Hematopoietic multipotent progenitor cell treated with erythropoietin and hydrocortisone succinate and interleukin-3 and kit ligand, for 15 days (in vitro differentiated cells): ENCODE data around the gene SRGAP1.
"Not testable (repeated sequence)": the region's sequence is repeated elsewhere in the genome, so short reads cannot be mapped to it uniquely, and the experiment has no call there.

Source experiments
- DNase-seq: peaks from one replicate; pipeline ENCODE4 v3.0.0-alpha.2; 2015; ENCODE audit warnings: low spot score

The SRGAP1 gene

DNA sequence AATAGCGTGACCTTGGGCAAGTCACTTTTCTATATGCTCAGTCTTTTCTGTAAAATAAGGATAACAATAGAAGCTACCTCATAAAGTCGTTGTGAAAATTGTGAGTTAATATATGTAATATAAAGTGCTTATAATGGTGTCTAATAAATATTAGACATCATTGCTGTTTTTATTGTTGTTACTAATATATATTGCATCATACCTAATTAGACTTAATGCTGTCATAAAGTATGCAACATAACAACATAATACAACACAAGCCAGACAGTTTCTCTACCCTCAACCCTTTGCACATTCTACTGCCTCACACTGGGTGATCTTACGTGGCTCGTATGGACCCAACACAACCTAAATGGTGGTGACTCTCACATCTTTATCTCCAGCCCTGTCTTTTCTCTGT, 240.7 kb downstream of the SRGAP1 start:
- DNase-seq = no peak

DNA sequence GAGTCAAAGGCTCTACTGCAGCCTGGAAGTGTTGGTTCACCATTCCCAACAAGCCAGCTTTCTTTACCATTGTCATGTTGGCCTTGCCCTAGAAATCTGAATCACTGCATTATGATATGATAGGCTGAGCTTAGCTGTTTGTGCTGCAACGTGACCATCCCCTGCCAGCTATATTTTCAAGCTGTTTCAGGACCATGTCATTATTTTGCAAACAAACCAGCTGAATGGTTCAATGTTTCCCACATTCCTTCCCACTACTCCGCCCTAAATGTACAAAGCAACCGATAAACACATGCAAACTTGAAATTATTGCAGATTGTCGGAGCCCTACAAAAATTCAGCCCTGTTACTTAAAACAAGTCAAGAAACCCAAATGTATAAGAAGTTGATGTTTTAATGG, 241.5 kb downstream of the SRGAP1 start:
- no peak for DNase-seq

DNA sequence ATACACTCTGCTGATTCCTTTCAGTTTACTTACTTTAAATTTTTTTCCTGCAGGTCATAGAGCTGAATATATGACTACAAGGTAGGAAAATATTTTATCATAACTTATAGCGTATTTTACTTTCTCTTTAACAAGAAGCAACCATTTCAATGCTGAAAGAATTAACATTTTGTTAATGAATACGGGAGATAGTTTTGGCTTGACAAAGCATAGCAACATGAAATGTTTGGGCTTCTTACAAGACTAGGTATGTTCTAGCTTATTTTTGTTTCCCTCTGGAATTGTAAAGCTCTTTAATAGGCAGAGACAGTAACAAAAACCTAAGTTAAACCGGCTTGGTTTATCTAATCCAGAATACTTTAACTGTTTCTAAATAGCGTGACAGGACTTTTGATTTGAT, 242.4 kb downstream of the SRGAP1 start:
- DNase-seq = no peak

DNA sequence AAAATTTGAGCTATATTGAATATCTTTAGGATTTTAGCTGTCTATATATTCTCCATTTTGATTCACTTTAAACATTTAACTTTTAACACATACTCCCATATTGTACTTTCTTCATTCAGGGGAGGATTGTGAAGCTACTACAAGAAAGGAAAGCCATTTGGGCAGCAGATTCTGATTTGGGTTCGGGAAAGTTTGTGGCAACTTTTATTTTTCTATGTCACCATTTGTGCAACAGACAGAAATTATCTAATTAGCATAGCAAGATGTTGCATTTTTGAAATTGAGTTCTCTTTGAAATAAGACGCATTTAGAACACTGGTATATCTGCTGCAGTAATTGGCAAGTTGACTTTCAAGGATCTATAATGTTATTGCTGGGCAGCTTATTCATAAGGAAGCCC, 243.3 kb downstream of the SRGAP1 start:
- no peak for DNase-seq

DNA sequence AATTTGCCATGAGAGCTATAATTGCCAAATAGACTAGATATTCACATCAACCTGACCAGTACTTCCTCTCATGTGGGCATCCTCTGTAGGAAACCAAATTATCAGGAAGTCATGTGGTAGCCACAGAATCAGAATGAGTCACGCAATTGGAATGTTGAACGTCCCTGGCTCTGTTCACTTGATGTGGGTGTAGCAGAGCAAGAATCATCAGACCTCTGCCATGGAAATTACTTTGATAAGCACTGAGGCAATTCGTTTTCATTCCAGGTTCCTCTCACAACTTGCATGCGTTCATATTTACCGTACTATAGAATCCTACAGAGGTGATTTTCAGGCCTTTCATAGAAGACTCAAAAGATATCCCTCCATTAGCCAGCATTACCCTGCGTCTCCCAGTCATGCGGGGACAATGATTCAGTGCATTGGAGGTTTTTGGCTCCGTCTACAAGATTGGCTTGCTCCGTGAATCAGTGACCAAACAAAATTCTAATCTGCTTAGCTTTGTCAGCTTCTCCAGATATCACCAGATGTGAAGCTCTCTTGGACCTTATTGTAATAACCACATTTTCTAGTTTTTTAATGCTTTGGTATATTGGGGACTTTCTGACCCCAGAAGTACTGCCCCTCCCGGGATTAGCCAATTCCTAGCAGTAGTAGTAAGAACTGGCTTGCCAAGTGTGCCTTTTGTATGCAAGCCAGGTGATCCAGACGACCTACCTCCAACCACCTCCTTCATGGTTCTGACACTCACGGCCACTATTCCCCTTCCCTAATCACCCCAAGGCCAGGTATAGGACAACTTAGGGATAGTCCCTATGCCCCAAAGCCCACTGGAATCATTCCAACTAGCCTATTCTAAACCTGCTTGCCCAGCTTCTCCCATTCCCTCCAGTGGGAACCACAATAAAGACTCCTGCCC, 244.2 kb downstream of the SRGAP1 start:
- no peak for DNase-seq

DNA sequence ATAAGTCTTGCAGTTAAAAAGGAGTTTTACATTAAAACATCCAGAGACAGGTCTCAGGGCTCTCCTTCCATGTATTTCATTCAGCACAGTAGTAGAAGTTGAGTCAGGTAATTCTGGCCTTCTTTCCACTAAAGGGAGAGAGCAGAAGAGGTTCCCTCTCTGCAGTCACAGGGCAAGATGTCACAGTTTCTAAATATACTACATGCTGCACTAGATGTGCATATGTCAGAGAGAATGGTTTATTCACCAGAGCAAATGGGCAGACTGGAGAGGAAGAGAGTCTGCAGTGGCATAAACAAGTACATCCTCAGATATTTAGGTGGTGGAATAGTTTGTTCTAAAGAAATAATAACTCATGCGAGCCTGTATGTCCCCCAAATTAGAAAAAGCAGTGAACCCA, 245.5 kb downstream of the SRGAP1 start:
- DNase-seq = no peak

DNA sequence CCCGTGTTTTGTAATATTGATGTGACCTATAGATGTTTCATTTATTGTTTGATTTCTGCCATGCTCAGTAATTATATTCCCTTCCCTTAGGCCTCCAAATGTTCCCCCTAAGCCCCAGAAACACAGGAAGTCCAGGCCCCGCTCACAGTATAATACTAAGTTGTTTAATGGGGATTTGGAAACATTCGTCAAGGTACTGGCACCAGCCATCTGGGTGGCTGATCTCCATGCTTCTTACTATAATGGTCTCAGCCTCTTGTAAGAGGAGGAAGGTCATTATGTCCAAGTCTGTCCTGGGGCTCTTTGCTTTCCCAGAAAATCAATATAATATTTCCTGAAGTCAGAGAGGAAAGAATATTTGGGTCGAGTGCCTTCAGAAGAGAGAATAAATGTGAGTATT, 246.7 kb downstream of the SRGAP1 start:
- no peak for DNase-seq

DNA sequence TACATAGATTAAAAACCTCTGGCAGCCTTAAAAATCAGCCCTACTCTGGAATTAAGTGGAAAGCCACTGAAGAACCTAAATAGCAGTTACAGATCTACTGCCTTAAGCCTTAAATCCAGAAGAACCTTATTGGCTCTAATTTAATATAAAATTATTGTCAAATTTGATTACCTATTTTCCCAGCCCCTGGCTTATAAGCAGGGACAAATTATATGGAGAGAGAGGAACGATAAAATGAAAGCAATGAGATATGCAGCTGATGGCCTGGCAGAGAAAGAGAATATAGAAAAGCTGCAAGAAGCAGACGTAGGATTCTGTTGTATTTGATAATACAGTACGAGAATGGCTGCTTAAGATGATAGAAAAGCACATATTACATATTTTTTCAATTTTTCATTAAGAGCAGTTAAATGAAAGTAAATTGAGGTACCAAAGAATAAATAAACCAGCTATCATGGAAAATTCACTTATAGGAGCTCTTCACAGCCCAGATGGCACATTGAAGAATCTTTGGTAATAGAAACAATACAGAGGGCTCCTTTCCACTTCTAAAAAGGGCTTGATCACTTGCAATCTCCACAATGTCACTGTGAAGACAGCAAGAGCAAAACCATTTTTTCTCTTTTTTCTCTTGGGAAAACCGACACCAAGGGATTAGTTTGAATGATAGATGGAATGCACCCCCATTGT, 248.2 kb downstream of the SRGAP1 start:
- no peak for DNase-seq

DNA sequence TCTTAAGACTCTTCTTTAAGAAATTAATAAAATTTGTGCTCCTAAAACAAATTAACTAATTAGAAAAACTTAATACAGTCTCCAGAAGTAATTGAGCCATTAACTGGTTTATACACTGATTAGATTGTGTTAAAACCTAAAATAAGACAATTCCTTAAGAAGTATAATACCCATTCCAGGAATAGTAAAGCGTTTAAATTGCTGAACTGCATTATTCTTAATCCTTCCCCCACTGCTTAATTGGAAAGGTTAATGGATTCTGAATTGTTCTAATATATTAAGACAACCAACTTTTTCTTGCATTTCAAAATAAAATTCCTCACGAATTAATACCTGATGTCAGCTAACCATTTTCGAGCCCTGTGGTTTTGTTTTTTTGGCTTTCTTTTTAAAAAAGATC, 249.2 kb downstream of the SRGAP1 start:
- DNase-seq = no peak

DNA sequence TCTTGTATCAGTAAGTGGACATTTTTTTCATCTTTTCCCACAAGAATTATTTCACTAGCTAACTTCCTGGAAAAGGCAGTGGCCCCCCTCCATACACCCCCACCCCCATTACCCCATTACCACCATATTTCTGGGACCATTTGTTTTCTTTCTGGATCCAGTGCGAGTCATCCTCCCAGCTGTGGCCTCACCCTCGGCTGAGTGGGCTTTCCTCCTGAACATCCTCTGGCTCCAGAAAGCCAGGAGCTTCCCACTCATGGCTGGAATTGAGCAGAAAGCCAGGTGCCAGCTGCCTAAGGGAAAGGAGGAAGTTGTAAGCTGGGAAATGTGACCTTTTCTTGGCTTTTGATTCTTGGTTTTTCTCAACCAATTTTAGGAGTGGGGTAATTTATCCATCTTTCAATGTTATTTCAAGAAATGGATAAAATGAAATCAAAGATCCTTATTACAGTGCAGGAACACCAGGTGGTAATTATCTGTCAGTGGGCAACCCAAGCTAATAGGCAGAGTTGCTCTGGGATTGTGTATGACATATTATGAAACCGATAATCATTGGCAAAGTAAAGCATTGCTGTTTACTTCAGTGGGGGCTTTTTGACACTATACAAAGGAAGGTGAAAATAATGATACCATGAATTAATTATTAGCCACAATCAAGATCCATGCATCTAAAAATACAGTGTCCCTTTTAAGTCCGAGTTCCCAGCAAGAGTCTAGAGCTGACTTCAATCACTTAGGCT, 253.0 kb downstream of the SRGAP1 start:
- no peak for DNase-seq

DNA sequence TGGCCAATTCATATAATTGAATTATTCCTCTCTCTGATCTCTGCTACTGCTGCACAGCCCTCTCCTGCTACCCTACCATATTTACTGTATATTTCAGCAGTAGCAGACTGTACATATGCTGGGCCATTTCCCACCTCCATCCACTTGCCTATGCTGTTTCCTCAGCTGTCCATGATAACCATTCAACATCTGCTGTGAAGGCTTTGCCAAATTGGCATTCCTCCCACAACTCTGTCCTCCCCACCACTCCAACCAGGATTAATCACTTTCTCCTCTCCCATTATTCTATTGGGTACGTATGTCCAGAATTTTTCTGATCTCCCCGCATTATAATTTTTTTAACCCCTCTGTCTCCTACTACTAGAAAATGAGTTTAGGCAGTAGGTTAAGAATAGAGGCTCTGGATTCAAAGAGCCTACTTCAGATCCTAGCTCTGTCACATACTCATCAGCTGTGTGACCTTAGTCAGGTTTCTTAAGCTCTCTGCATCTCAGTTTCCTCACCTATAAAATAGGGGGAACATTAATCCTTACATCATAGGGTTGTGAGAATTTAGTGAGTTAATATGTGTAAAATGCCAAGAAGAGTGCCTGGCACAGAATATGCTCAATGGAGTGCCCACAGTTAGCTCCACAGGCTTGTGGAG, 254.3 kb downstream of the SRGAP1 start:
- no peak for DNase-seq

DNA sequence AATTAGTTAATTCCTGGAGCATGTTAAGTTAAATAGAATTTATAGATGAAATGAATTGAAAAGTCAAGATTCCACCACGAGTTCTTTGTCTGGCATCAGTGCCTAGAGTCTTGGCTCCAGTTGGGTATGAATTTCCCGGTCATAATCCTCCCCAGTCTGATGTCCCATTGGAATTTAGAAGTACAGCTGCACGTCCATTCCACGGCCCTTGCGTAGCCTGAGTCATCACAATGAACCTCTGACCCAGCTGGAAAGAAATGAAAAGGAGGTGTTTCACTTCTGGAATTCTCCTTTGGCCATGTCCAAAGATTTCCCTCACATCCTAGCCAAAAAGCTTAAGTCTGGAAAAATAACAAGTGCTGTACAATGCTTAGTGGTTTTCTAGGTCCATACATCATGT, 254.9 kb downstream of the SRGAP1 start:
- no peak for DNase-seq

DNA sequence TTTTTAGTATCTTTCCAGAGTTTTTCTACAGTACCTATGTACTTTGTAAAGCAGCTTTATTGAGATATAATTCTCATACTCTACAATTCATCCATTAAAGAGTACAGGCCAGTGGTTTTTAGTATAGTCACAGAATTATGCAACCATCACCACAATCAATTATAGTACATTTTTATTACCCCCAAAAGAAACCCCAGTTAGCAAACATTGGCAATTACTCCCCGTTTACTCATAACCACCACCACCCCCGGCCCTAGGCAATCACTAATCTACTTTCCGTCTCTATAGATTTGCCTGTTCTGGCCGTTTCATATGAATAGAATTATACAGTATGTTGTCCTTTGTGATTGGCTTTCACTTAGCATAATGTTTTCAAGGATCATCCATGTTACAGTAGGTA, 257.8 kb downstream of the SRGAP1 start:
- DNase-seq = no peak

DNA sequence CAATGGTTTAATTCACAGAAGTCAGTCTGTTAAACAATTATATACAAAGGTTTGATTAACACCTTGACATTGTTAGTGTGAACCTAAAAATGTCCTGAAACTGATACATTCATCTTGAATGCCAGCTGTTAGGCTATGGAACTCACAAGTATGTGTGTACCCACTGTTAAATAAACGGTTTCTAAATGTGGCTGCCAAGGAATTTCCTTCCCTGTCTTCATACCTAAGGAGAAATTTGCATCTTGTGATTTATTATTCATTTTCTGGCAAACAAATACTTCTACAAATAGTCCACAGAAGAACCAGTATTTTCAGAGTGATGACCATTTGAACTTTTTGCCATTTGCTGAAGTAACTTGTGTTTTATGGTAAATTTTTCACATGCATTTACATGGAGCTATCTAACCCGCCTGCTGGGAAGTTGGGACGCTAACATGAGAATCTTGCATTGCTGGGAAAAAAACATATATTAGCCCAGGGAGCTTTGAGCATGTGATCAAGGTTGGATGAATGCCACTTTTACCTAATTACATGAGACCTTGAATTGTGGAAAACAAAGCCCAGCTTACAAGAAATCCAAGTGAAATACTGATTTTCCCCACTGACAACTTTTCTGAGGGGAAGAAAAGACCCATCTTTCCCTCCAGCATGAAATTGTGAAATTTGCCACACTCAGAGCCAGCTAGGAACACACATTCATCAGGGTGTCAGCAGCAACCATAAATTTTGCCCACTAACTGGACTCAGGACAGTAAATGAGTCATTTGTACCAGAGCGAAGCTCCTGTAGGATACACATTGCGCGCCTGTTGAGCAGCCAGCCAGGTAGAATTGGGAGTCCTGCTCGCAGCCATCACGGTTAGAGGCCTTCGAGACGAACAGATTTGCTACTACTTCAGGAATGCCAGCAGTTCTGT, 259.6 kb downstream of the SRGAP1 start:
- DNase-seq = no peak

DNA sequence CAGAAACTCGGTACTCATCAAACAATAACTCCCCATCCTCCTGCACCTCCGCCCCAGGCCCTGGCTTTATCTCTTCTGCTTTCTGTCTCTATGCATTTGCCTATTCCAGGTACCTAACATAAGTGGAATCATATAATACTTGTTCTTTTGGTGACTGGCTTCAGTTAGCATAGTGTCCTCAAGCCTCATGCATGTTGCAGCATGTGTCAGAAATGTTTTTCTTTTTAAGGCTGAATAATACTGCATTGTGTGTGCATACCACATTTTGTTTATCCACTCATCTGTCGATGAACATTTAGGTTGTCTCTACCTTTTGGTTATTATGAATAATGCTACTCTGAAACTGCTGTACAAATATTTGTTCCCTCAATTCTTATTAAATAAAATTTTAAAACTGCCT, 260.5 kb downstream of the SRGAP1 start:
- DNase-seq = no peak

DNA sequence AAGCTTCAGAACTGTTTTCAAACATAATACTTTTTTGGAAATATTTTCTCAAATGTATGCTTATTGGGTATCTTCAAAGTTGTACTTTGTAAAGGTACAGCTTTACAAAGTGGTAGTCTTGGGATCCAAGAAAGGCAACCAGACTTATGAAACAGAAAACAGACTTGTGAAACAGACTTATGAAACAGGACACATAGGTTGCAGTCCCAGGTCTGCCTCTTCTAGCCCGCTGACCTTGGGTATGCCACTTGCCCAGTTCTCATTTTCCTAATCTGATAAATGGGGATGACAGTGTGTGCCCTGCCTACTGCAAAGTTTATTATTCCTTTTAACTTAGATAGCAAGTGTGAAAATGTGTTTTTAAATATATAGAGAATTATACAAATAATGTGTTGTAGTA, 263.3 kb downstream of the SRGAP1 start:
- DNase-seq = no peak

DNA sequence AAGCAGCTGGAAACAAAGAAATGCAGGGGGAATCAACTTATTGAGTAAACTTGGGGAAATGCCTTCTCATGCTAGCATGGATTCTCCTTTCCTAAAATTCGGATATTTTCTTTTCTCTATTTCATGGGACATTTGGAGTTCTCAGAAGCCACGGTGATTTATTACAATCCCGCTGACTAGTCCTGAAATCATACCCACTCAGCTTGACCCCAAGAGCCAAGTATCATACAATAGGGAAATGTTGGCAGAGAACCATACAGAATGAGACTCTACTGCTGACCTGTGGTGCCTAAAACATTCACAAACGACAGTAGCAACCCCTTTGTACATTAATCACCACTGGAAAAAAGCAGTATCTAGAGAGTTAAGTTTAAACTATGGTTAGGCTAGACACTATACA, 265.2 kb downstream of the SRGAP1 start:
- DNase-seq = no peak

DNA sequence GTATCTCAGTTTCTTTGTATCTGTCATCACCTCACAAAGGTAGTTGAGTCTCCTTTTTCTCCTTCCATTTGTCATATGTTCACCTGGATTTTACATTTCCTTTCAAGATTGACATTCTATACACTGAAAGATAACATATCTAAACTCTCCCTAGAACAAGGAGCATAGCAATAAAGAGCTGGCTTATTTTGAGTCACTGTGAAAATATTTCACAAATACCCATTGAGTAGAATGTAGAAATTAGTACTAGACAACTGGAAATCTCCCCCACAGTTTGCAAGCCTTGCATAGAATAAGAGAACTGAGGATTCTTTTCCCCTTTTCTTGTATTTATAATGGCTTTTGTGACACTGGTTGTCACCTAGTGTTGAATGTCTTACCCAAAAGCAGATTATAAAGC, 266.4 kb downstream of the SRGAP1 start:
- DNase-seq = no peak

DNA sequence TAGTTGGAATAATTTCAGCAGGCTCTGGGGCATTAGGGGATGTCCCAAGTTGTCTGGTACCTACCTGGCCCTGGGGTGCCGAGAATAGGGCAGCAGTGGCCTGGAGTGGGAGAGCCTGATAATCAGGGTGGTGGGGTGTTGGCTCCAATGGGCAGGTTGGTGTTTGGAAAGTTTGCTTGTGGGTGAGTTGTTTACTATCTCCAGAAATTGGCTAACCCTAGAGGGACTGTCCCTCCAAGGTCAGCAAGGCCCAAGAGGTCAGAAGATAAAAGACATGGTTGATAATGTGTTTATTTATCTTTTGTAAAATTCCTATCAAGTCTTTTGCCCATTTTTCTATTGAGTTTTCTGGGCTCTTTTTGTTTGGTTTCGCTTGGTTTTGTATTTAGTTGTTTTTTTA, 272.5 kb downstream of the SRGAP1 start:
- DNase-seq = no peak

DNA sequence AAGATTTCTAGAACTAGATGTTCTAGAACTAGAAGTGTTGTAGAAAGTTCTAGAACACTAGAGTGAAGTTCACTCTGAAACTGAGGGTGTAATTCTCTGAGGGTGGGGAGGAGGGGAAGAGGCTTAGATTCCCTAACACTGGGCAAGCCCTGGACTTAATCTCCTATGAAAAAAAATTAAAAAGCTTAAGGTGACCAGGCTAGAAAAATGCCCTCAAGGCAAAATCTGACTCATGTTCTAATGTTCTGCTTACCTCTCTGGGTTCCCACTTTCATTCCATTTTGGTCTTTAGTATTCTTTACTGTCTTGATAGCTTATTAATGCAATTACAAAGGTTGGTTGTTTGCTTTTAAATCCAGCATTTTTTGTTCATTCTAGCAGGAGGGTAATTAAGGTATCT, 276.1 kb downstream of the SRGAP1 start:
- no peak for DNase-seq

DNA sequence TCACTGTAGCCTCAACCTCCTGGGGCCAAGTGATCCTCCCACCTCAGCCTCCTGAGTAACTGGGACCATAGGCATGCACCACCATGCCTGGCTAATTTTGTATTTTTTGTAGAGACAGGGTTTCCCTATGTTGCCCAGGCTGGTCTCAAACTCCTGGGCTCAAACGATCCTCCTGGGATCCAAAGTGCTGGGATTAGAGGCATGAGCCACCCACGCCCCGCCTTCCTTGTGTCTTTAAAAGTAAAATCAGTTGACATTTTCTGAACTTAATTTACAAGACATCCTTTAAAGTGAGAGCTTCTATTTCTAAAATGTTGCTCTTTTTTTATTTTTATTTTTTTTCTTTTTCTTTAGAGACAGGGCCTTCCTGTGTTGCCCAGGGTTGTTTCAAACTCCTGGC, 276.6 kb downstream of the SRGAP1 start:
- not testable (repeated sequence) for DNase-seq
